Transverse colon (tissue), 4 donors: ENCODE data around the gene RNF212.

Experiments used
- CTCF ChIP-seq, 5 experiments: fragments of 200-600 bp in 3 of 5; fragments of 450-650 bp in 2 of 5; sonication (generic) in 3 of 5; IDR thresholded peaks; 1 replicate in 2 of 5; 2 replicates in 3 of 5; pipeline ENCODE4 v1.5.1; 2016 to 2017; ENCODE audit warnings: antibody characterized with exemption in 5 of 5, inconsistent platforms in 3 of 5, mild to moderate bottlenecking in 2 of 5, moderate library complexity in 1 of 5
- POLR2A ChIP-seq: fragments of 450-650 bp; IDR thresholded peaks from one replicate; pipeline ENCODE4 v1.6.1; 2016; ENCODE audit warnings: antibody characterized with exemption, mild to moderate bottlenecking, moderate library complexity
- POLR2AphosphoS5 ChIP-seq, 3 donors: sonication (generic); formaldehyde crosslinking; IDR thresholded peaks; one replicate each; pipeline ENCODE4 v1.6.1; 2016; ENCODE audit warnings: antibody characterized with exemption in 3 of 3

GRCh38 chr4:1116838-1117237, 3.5 kb upstream of the RNF212 start:
- TF ChIP-seq CTCF (IDR thresholded peaks at IDR 0.05), result no peak
- no peak for TF ChIP-seq POLR2A
- no peak for TF ChIP-seq POLR2AphosphoS5 (IDR thresholded peaks at IDR 0.05)
